HG03066 (cell line): ENCODE results near the gene ADAD2.

Experiments used
- ATAC-seq: cut with Tn5 transposase; IDR thresholded peaks from one replicate; pipeline ENCODE4 v1.9.1; 2021; ENCODE audit warnings: low read depth; ENCODE audit not compliant: unreplicated experiment

Gene ADAD2

GRCh38 chr16:84176192-84177053, 14.5 kb upstream of the ADAD2 start:
- ATAC-seq, result no peak

GRCh38 chr16:84177741-84178073, 13.2 kb upstream of the ADAD2 start:
- ATAC-seq, result no peak

- no peak for ATAC-seq
These were observed 12.7 kb upstream of the ADAD2 start for GRCh38 chr16:84178146-84178765.

GRCh38 chr16:84178892-84179611, 11.9 kb upstream of the ADAD2 start:
- ATAC-seq, result no peak

GRCh38 chr16:84179612-84180320, 11.2 kb upstream of the ADAD2 start:
- ATAC-seq, result no peak

GRCh38 chr16:84180519-84181140, 10.3 kb upstream of the ADAD2 start:
- ATAC-seq, result no peak

GRCh38 chr16:84181144-84181915, 9.6 kb upstream of the ADAD2 start:
- ATAC-seq, result no peak

- no peak for ATAC-seq
These were observed 8.9 kb upstream of the ADAD2 start for GRCh38 chr16:84182104-84182503.

- no peak for ATAC-seq
These were observed 8.0 kb upstream of the ADAD2 start for GRCh38 chr16:84182680-84183571.

GRCh38 chr16:84183572-84183875, 7.4 kb upstream of the ADAD2 start:
- no peak for ATAC-seq

- no peak for ATAC-seq
These were observed 6.9 kb upstream of the ADAD2 start for GRCh38 chr16:84183911-84184591.

GRCh38 chr16:84184775-84185174, 6.2 kb upstream of the ADAD2 start:
- no peak for ATAC-seq

GRCh38 chr16:84186685-84187437, 4.1 kb upstream of the ADAD2 start, which contains the start of gene TAF1C:
TSS of gene TAF1C (minus strand) at chr16:84187057. CDS start at chr16:84184988, 2,069 bp downstream.
- peak; percentile 92 for ATAC-seq

- ATAC-seq, result no peak
These were observed 509 bp downstream of the ADAD2 start for GRCh38 chr16:84191466-84191865.

- ATAC-seq, result no peak
These were observed 2.5 kb downstream of the ADAD2 start for GRCh38 chr16:84193480-84193879.

- ATAC-seq, result no peak
These were observed 3.1 kb downstream of the ADAD2 start for GRCh38 chr16:84194018-84194417.

GRCh38 chr16:84194470-84195200, 3.7 kb downstream of the ADAD2 start:
- ATAC-seq, result no peak
